ENCODE data around the gene TEX53. TPM values are rescaled to one million over a fixed set of nuclear protein-coding genes. Genes with fewer than 3 reads are reported as not detected.

Gene TEX53
- total RNA-seq, 1 experiment from 2014 or later: not detected

DNA sequence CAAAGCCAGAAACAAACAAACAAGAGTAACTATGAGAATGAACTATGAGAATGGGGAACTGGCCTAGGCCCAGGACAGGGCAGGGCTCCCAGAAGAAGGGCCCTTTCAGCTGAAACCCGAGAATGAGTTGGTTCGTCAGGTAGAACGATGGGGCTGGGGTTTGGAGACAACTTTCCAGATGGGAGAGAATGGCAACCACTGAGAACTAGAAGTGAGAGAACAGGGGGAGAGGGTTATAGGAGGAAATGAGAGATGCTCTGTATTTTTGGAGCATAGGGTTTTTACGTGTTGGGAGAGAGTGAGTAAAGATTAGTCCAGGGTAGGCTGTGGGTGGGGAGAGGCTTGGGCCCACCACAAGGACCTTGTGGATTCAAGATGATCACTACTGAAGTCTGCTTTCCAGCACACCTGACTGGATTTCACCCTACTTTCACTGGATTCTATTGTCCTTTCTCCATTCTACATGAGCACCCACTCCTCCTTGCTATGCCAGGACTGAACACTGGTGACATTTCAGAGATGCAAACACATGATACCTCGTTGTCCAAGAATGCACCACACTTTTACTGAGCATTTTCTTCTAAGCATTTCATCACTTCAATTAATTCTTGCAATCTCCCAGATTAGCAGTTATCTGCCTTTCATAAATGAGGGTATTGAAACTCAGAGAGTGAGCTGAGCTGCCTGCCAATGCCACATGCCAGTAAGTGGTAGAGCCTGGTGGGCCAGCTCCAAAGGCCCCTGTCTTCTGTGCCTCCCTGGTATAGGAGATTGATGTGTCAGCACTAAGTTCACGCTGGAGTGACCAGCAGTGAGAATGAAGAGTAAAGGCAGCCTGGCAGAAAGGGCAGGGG is 49.7 kb downstream of the TEX53 start:
- DNase-seq (ENCODE audit: extremely low read depth, low read depth): no peak

- DNase-seq (ENCODE audit: extremely low read depth, low read depth): no peak
Observed at GRCh38 chr9:114606597-114607207, 50.9 kb downstream of the TEX53 start.

Small RNA genes lying within 50 kb of the gene (small RNA-seq; reads per million reads assigned to genes)
- 0 reads per million in 2 experiments for gene RF00019

Other genes with a start within 250 kb of the TEX53 start
- gene WHRN, start 152.3 kb downstream of the TEX53 start, total RNA-seq (2014; rRNA removed; shearing (Covaris generic)): 7.2 and 8.1 TPM in 2 replicates
- gene ATP6V1G1, start 70.0 kb downstream of the TEX53 start, total RNA-seq (2014; rRNA removed; shearing (Covaris generic)): 157 and 164 TPM in 2 replicates
- 23.3 and 25.6 TPM in 2 replicates for gene TMEM268, start 46.5 kb downstream of the TEX53 start, total RNA-seq (2014; rRNA removed; shearing (Covaris generic))
- gene TEX48, start 24.4 kb upstream of the TEX53 start, total RNA-seq (2014; rRNA removed; shearing (Covaris generic)): not detected in 2 replicates
- gene TNFSF15, start 148.2 kb upstream of the TEX53 start, total RNA-seq (2014; rRNA removed; shearing (Covaris generic)): not detected in 2 replicates

All from NCI-H460 (cell line).